RWPE1 (cell line): Measurements from ENCODE around the gene BSND.

Experiments
- CTCF ChIA-PET: fragments of 350-600 bp; sonication (Branson Sonifier 250); formaldehyde crosslinking; extraction: SDS; loops from one replicate; lab custom pipeline; 2021; lab: Yijun Ruan, JAX
- POLR2A ChIA-PET: fragments of 400-600 bp; formaldehyde crosslinking; extraction: SDS; loops from one replicate; lab custom pipeline; 2020; ENCODE audit warnings: antibody characterized with exemption; ENCODE audit not compliant: low non-redundant PET; lab: Yijun Ruan, JAX
- DNase-seq: peaks from one replicate; pipeline ENCODE4 v3.0.0; 2012; ENCODE audit warnings: low spot score
- H3K27ac ChIP-seq: fragments of 450-650 bp; 2 replicates; pipeline ENCODE4 v1.5.1; 2017
- TF ChIP-seq, protein P1 (sequence below): fragments of 450-650 bp; conservative IDR thresholded peaks from 2 replicates; pipeline ENCODE4 v1.5.1; 2017; ENCODE audit warnings: low read depth, mild to moderate bottlenecking

Gene BSND

GRCh38 chr1:54993140-54993539 lies 5.6 kb upstream of the BSND start:
- TF ChIP-seq, protein P1, sequence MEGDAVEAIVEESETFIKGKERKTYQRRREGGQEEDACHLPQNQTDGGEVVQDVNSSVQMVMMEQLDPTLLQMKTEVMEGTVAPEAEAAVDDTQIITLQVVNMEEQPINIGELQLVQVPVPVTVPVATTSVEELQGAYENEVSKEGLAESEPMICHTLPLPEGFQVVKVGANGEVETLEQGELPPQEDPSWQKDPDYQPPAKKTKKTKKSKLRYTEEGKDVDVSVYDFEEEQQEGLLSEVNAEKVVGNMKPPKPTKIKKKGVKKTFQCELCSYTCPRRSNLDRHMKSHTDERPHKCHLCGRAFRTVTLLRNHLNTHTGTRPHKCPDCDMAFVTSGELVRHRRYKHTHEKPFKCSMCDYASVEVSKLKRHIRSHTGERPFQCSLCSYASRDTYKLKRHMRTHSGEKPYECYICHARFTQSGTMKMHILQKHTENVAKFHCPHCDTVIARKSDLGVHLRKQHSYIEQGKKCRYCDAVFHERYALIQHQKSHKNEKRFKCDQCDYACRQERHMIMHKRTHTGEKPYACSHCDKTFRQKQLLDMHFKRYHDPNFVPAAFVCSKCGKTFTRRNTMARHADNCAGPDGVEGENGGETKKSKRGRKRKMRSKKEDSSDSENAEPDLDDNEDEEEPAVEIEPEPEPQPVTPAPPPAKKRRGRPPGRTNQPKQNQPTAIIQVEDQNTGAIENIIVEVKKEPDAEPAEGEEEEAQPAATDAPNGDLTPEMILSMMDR, result no peak
- DNase-seq, result no peak
- H3K27ac ChIP-seq, result no peak overlapping the region
- POLR2A ChIA-PET, result interaction anchor here (0.6 kb wide), 1 partner anchor 12 kb away, joined by 3 read pairs; no protein-coding TSS in a partner anchor
- CTCF ChIA-PET, result interaction anchor here (0.9 to 1.6 kb wide), 4 partner anchors 9 to 43 kb away, joined by 3 to 8 read pairs (median 4); no protein-coding TSS in a partner anchor

DNA sequence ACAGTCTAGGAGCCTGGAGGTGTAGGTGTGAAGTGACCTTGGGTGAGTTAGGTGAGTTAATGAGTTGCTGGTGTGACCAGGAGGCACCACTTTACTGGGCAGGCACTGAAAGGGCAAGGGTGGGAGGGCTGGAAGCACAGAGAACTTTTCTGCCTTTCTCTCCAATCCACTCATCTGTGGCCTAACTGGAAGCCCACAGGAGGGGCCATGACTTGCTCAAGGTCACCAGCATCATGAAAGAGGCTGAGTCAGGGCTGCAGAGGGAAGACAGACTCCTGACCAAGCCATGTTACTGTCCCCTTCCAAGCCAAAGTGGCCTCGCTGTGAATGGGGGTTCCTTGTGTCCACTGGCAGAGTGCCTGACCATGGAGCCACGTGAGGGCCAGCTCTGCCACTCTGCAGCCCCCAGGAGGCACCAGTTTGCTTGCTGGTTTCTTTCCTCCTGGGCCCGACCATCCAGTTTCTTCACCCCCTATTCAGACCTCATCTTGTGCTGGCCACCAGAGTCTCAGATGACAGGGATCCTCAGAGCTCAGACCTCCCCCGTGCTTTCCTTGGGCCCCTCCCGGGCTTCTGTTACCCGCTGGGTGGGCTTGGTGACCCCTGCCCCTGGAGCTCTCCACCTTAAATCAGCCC lies 4.3 kb upstream of the BSND start:
- POLR2A ChIA-PET, result no interaction called here
- TF ChIP-seq, protein P1, result no peak
- DNase-seq, result no peak
- H3K27ac ChIP-seq, result no peak overlapping the region
- CTCF ChIA-PET, result interaction anchor here (0.6 kb wide), 1 partner anchor 320 kb away, joined by 3 read pairs; no protein-coding TSS in a partner anchor

GRCh38 chr1:54995013-54995760 lies 3.5 kb upstream of the BSND start:
- CTCF ChIA-PET, result interaction anchor here (0.6 to 2.2 kb wide), 6 partner anchors 12 to 320 kb away, joined by 3 to 60 read pairs (median 6); no protein-coding TSS in a partner anchor
- H3K27ac ChIP-seq, result no peak overlapping the region
- TF ChIP-seq, protein P1, result no peak
- POLR2A ChIA-PET, result no interaction called here
- DNase-seq, result no peak

- ChIA-PET POLR2A (no interaction called here), CTCF (interaction anchor here (0.6 to 2.4 kb wide), 16 partner anchors 9 to 189 kb away, joined by 3 to 60 read pairs (median 5); partner anchors contain the start of gene TMEM61)
- no peak overlapping the region for H3K27ac ChIP-seq
- no peak for DNase-seq
- TF ChIP-seq, protein P1, result no peak
These were observed 2.9 kb upstream of the BSND start for GRCh38 chr1:54995835-54996234.

- ChIA-PET POLR2A (no interaction called here), CTCF (interaction anchor here (0.5 to 2.4 kb wide), 21 partner anchors 9 to 190 kb away, joined by 3 to 60 read pairs (median 5); partner anchors contain the start of gene TMEM61)
- TF ChIP-seq, protein P1, result peak; percentile 85
- DNase-seq, result peak; percentile 90
- H3K27ac ChIP-seq, result no peak overlapping the region
These were observed 2.3 kb upstream of the BSND start for GRCh38 chr1:54996359-54996868.
